GM18511 (cell line): Measurements from ENCODE around the gene NACC1.
"Not testable (repeated sequence)": the region's sequence is repeated elsewhere in the genome, so short reads cannot be mapped to it uniquely, and the experiment has no call there.

ENCODE experiments used
- ATAC-seq: cut with Tn5 transposase; IDR thresholded peaks from one replicate; pipeline ENCODE4 v1.9.1; 2021; ENCODE audit warnings: mild to moderate bottlenecking, moderate library complexity; ENCODE audit not compliant: unreplicated experiment

Gene NACC1

DNA sequence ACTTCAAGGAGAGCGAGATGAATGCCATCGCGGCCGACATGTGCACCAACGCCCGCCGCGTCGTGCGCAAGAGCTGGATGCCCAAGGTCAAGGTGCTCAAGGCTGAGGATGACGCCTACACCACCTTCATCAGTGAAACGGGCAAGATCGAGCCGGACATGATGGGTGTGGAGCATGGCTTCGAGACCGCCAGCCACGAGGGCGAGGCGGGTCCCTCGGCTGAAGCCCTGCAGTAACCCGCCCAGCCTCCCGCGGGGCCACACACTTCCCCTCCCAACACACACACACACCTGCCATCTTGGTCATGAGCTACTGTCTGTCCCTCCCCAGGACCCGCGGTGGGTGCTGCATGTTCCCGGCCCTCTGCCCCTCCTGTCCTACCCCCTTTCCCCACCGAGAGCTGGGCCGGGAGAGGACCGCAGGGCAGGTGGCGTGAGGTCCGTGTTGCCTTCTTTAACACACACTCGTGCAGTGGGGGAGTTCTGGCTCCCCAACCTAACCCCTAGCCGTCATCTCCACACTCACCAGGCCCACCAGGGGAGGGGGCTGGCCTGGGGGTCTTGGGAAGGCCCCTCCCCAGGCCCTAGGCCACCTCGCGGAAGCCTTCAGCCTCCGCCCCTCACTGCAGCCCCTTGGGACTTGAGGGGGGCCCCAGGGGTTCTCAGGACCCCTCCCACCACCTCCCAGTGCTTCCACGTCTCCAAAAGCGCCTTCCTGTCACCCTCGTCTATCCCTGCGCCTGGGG lies 20.3 kb downstream of the NACC1 start:
- ATAC-seq, result no peak

DNA sequence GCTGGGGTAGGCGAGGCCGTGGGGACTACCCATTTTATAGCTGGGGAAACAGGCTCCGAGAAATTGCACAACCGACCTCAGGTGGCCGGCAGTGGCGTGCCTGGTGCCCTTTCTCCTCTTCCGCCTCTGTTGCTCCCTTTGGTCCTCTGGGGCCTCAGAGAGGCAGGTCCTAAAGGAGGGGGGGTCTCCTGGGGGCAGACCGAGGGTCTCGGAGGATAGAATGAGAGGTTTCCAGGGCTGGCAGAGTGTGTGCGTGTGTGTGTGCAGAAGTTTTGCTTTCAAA lies 20.8 kb downstream of the NACC1 start:
- ATAC-seq, result no peak

DNA sequence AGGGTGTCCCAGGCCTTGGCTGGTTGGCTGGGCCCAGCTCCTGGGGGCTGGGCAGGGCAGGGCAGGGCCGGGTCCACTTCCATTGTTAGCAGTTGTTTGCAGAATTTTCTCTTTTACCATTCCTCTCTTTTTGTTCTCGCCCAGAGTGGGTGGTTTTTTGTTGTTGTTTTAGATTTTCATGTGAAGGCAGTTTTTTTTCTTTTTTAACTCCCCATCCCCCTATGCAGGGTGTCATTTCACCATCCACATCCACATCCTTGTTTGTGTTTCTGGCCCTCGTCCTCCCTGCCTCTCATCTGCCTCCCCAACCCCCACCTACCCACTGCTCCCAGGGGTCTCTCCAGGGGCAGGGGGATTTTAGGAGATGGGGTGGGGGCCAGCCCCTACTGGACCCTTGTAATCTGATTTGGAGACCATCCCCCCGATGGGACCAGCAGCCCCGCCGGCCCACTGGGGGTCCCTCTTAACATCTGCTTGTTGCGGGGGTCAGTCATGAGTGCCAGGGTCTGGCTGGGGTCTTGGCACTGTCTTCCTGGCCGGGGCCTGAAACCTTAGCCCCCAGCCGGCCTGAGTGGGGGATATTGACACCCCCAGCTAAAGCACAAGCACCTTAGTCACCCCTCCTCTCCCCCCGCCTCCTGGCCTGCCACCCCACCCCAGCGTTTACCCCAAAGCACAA lies 21.7 kb downstream of the NACC1 start:
- ATAC-seq, result no peak

DNA sequence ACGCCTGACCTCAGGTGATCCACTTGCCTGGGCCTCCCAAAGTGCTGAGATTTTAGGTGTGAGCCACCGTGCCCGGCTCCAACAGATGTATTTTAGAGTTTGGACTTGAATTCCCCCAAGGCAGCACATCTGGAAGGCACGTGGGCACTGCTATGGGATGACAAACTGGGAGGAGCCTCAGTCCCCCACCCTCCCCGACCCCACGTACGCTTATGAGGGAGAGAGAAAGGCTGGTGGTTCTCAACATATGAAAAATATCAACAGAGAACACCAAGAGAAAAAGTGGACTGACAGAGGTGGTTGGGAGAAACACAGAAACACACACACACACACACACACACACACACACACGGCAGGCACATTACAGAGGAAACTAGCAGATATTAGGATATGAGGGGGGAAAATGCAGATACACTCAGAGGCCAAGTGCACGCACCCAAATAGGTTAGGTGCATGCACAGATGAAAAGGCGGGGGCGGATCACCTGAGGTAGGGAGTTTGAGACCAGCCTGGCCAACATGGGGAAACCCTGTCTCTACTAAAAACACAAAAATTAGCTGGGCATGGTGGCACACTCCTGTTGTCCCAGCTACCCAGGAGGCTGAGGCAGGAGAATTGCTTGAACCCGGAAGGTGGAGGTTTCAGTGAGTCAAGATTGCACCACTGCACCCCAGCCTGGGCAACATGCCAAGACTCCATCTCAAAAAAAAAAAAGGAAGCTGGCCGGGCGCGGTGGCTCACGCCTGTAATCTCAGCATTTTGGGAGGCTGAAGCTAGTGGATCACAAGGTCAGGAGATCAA lies 28.9 kb downstream of the NACC1 start:
- no peak for ATAC-seq

DNA sequence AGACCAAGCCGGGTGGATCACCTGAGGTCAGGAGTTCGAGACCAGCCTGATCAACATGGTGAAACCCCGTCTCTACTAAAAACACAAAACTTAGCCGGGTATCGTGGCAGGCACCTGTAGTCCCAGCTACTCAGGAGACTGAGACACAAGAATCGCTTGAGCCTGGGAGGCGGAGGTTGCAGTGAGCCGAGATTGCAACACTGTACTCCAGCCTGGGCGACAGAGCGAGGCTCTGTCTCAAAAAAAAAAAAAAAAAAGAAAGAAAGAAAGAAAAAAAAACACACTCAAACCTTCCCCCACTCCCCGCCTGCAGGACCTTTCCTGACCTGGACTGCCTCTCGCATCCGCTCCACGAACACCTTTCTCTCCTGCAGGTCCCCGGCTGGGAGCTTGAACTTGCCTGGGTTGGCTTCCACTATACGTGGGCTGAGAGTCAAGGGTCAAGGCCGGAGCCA lies 31.1 kb downstream of the NACC1 start:
- not testable (repeated sequence) for ATAC-seq

DNA sequence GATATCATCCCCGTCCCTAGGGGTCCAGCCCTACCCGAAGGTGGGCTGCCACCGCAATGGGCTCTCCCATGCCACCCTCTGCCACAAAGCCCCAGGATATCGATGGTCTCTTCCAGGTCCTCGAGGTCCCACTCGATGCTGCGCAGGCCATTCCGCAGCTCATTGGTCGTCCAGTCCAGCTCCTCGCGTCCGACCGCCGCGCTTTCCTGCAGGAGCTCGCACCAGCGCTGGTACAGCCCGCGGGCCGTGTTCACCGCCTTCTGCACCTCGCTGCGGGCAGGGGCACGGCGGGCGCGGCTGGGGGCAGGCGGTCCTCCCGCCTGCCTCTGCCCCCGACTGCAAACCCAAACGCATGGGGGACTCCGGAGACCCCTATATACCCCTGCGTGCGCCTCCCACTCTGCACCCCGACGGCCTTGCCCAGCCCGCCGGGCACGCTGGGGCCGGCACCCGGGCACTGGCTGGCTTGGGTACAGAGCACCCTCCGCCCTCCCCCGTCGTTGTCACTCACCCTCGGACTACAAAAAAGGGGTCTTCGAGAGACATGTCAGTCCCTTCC lies 31.6 kb downstream of the NACC1 start:
- ATAC-seq, result no peak

DNA sequence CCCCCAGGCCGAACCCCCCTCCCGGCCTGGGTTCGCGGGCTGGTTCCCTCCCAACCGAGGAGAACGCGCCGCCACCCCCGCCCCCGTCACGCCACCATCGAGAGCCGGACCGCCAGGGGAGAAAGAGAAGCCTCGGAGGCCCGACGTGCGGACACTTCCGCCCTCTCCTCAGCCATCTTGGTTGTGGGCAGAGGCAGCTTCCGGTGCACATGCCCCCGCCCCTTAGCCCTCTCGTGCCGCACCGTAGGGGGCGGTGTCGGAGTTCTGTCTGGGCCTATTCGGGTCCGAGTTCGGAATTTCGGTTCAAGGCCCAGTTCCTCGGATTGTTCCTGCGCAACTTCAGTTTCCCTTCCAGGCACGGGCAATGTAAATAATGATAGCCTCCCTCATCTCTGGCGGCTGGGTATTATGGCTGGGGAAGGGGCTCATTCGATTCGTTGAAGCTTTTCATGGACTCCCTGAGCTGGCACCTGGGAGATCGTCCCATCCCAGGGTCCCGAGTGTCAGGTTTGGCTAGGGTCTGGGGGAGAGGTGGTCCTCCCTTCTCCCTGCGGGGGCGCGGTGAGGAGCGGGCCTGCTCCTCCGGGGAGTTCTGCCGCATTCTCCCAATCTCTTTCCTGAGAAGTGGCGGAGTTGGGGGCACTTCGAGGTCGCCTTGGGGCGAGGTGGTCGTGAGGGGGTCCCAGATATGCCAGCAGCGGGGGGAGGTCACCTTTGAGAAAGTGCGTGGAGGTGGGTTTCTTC lies 32.3 kb downstream of the NACC1 start, which contains the start of the genes IER2 and STX10:
IER2 (plus strand) TSS at position 225 of the 744 bp plus-strand sequence. CDS start 2,776 bp downstream, outside the sequence.
STX10 (minus strand) TSS at position 189 of the 744 bp plus-strand sequence. CDS start 202 bp downstream, outside the sequence.
- ATAC-seq, result peak; percentile 41

DNA sequence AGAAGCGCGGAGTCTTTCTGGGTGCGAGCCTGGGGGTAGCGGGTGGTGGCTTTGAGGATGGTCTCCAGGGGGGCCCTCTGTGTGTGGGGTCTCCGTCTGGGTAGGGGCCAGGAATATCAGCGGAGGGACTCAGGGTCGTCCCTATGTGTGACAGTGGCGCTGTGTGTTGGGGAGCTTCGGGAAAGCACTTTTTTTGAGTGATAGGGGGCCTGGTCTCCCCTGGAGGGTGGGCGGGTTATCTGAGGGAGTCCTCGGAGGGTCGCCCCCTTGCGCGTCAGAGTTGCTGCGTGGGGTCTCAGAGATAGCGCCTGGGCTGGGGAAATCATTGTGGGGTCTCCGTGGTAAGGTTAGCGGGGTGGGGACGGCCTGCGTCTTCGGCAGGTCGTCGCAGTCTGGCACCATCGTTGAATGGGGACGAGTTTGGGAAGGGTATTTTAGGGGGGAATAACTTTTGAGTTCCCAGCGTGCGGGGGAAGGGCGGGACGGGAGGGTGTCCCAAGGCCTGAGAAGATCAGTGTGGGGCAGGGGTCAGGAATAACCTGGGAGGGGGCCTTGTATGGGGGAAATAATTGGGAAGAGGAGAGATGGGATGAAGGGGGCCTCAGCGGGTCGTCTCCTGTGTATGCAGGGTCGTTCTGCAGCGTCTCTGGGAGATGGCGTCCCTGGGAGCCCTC lies 33.0 kb downstream of the NACC1 start:
- no peak for ATAC-seq

DNA sequence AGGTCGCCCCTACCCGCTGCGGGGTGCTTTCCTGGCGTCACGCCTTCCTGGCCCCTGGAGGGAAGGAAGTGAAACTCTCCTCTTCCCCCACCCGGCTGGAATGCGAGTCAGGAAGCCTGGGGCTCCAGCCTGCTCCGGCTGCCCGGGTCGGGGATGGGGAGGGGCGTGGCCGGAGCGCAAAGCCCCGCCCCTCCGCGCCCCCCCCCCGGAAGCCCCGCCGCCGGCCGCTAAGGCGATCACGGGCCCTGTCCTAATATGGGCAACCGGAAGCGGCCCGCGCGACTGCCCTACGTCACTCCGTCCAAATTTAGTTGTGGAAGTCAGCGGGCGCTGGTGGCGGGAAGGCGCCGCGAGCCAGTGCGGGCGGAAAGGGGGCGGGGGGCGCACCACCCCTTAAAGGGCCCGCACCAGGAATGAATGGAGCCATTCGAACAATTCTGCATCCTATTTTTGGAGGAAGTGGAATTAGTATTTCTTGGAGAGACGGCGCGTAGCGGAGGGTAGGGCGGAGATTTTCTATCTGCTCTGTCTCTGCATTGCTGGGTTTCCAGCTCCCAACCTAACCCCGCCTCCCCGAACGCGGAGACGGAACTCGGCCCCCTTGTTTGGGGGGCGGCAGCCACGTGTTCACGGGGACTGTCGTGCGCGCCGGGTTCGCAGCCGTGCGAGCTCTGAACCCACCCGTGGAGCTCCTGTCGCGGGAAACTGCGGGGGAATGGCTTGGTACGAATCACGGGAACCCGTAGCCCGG lies 33.7 kb downstream of the NACC1 start:
- peak; percentile 35 for ATAC-seq

DNA sequence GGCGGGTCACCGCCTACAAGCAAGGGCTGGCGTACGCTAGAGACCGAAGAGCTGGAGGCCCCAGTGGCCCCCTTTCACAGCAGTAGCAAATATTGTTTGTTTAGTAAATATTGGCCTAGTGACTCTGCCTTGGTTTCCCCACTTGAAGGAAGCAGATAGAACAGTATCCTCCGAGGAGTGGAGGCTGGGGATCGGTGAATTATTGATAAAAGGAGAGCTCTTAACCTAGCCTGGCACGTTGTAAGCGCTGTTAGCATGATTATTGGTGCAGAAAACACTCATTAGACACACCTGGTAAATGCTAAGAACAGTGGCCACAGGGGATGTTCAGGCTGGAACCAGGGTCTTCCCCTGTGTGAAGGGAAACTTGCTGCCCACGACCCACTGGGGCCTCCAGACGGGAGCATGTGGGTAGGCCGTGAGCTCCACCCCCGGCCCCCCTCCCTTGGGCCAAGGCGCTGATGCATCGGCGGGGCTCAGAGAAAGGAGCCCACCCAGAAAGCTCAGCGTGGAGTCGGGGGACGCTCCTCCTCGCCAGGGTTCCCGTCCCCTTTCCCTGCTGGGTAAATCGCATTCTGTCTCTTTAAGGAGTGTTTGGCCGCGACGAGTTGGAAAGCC lies 34.4 kb downstream of the NACC1 start:
- ATAC-seq, result peak; percentile 1

DNA sequence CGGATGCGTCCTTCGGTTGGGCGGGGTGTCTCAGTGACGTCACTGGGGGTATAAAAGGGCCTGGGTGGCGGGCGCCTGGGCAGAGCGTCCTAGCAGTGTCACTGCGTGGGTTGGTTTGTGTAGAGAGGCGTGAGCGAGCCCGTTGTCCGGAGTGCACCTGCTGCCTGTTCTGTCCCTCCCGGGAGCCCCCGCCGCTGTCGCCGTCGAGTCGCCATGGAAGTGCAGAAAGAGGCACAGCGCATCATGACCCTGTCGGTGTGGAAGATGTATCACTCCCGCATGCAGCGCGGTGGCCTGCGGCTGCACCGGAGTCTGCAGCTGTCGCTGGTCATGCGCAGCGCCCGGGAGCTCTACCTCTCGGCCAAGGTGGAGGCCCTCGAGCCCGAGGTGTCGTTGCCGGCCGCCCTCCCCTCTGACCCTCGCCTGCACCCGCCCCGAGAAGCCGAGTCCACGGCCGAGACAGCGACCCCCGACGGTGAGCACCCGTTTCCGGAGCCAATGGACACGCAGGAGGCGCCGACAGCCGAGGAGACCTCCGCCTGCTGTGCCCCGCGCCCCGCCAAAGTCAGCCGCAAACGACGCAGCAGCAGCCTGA lies 35.0 kb downstream of the NACC1 start:
- peak; percentile 35 for ATAC-seq

DNA sequence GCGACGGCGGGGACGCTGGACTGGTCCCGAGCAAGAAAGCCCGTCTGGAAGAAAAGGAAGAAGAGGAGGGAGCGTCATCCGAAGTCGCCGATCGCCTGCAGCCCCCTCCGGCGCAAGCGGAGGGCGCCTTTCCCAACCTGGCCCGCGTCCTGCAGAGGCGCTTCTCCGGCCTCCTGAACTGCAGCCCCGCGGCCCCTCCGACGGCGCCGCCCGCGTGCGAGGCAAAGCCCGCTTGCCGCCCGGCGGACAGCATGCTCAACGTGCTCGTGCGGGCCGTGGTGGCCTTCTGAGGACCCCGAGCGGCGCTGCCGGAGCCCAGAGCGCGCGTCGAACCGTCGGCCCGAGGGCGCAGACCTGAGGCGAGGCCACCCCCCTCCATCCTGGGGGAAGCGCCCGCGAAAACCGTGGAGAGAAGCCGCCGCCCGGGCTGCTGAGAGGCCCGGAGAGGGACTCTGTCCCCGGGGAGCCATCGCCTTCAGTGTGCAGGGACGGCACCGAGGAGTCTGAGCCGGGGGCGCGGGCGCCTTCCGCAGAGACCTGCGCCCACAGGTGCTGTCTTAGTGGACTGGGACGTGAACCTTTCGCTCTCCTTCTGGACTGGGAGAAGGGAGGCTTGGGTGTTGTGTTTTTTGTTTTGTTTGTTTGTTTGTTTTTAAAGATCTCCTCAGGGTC lies 35.6 kb downstream of the NACC1 start:
- no peak for ATAC-seq

DNA sequence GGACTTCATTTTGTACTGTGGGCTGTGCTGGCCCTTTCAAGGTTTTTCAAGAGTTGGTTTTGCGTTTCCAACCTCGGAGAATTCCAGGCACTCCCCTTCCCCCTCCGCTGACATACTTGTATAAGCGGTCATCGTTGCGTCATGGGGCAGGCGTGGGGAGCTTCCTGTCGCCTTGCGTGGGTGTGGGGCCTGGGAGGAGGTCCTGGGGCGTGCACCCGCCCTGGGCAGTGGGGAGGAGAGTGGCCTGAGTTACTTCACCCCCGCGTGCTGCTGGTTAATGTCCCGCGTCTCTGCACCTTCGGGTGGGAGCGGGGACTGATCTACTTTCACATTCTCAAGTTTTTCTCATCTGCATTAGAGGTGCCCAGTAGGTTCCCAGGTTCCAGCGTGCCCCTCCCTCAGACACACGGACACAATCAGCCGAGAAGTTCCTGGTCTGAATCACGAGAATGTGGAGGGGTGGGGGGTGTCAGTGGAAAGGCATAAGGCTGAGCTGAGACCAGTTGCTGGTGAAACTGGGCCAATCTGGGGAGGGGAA lies 36.2 kb downstream of the NACC1 start:
- no peak for ATAC-seq

DNA sequence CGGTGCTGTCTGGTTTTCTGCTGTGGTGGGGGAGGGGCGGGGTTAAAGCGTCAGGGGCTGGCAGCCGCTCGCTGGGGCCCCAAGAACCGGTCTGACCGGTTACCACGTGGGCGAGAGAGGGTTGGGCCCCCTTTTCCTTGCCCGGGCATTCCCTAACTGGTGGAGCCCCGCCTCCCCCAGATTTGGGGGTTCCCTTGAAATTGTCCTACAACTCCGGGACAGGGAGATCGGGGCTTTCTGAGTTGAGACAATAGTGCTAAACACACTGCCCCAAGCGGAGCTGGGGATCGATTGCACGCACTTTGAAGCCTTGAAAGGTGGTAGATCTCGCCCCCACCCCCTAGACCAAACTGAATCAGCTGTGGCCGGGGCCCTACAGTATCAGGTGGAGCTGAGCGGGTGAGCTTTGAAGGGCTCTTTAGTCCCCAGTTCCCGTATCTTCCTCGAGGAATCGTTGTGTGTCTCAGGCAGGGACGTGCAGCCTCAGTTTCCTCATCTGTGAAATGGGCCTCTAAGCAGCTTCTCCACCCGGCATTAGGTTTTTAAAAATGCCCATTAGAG lies 36.9 kb downstream of the NACC1 start:
- no peak for ATAC-seq

DNA sequence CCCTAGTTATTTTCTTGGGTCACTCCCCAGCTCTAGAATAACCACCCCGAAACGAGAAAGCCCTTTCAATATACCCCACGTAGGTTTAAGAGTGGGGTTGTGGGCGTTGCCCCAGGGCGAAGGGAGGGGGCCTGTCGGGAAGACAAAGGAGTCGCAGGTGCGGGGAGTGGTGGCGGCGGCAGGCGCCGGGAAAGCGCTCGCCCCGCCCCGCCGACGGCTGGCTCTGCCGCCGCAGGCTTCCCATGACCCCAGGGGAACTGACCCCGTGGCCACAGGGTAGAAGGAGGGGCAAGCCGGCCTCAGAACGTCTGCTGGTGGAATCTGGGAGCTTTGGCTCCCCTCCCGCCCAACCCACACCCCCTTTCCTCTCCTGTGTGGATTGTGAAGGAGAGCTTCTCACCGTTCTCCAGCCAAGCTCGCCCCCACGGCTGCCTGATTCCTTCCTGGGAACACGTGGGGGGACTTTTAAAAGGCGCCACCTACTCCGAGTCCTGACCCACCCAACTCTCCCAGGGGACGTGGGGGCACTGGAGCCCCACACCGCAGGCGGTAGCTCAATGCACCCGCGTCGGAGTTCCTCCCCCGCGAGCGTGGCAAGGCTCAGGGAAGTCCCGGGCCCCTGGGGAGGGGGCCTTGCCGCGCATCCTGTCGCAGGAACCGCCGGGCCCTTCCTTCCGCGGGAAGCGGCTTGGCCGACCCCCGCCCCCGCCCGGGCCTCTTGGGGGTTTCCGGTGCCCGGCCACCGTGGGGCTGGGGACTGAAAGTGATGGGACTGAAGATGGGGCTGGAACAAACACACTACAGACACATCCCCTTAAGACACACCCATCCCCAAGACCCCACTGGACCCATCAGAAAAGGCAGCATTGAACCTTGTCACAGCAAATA lies 37.7 kb downstream of the NACC1 start:
- ATAC-seq, result peak; percentile 21

DNA sequence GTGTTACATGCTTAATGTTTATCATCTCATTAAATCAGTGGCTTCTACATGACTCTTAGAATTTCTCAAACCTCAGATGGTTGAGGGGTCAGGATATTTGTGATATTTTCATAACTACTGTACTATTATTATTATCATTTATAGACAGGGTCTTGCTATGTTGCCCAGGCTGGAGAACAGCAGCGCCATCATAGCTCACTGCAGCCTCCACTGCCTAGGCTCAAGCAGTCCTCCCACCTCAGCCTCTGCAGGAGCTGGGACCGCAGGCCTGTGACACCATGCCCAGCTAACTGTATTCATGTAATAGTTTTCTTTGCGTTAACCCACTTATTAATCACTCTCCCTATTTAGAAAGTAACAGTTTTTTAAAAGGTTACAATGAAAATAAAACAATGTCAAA lies 41.6 kb downstream of the NACC1 start:
- no peak for ATAC-seq
